CD1c-positive myeloid dendritic cell (primary cell): ENCODE results near the gene RELN.
"Not testable (repeated sequence)": the region's sequence is repeated elsewhere in the genome, so short reads cannot be mapped to it uniquely, and the experiment has no call there.

Experiments
- DNase-seq: peaks from one replicate; pipeline ENCODE4 v3.0.0-alpha.2; 2016; ENCODE audit errors: extremely low spot score

Gene RELN

DNA sequence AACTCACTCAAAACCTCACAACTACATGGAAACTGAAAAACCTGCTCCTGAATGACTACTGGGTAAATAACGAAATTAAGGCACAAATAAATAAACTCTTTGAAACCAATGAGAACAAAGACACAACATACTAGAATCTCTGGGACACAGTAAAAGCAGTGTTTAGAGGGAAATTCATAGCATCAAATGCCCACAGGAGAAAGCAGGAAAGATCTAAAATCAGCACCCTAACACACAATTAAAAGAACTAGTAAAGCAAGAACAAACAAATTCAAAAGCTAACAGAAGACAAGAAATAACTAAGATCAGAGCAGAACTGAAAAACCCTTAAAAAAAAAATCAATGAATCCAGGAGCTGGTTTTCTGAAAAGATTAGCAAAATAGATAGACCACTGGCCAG, 202.4 kb downstream of the RELN start:
- DNase-seq = not testable (repeated sequence)

DNA sequence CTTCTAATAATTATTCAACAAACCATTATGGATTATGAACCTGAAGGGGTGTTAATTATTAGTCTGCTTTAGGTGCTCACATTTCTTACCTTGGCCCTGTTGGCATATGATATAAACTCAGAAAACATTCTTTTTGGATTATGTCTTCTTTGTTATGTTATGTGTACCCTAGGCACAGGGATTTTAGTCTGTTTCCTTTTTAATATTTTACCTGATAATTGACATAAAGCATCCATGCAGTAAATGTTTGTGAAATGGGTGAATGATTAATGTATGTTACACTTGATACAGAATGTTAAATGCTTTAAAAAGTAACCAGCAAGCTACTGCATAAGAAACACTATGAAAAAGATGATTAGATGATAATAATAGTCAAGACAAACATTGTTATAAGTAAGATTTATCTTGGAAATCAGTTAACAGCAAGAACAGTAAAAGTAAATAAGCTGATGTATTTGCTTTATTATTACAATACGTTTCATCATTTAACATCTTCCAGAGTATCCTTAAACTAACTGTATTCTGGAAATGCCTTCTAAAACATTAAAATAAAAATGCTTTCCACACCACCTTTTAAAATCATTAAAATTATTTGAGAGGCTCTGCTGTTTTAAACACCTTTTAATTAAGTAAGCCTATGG, 204.7 kb downstream of the RELN start:
- no peak for DNase-seq

DNA sequence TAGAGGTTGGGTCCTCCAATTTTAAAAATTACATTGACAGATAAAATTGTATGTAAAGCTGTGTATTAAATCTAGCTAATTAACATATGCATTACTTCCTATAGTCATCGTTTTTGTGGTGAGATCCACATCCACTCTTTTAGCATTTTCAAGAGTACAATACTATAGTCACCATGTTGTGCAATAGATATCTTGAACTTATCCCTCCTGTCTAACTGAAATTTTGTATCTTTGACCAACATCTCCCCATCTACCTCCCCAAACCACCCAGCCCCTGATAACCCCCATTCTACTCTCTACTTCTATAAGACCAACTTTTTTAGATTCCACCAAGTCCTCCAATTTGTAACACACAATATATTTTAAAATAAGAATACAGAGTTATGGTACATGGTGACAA, 208.0 kb downstream of the RELN start:
- DNase-seq = no peak

DNA sequence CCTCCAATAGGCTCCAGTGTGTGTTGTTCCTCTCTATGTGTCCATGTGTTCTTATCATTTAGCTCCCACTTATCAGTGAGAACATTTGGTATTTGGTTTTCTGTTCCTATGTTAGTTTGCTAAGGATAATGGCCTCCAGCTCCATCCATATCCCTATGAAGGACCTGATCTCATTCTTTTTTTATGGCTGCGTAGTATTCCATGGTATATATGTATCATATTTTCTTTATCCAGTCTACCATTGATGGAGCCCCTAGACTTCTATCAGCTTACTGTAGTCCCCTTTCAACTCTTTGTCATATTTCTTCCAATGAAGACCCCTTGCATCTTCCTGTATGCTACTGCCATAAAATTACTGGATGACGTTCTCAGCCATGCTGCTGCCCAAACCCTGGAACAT, 208.9 kb downstream of the RELN start:
- not testable (repeated sequence) for DNase-seq

DNA sequence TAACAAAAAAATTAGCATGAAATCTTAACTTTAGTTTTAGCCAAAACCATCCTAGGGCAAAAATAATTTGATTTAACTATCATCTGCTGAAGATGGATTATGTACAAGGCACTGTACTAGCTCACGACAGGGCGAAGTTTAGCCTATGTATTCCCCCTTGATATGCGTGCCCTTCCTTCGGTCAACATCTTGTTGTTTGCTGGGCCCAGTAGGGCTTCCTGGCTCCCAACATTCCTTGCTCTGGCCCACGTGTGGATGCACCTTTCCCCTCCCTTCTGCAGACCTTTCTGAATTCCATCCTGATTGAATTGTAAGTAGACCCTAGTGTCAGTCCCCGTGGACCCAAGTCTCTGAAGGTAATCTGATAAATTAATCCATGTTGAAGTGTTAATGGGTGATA, 212.0 kb downstream of the RELN start:
- DNase-seq = no peak

DNA sequence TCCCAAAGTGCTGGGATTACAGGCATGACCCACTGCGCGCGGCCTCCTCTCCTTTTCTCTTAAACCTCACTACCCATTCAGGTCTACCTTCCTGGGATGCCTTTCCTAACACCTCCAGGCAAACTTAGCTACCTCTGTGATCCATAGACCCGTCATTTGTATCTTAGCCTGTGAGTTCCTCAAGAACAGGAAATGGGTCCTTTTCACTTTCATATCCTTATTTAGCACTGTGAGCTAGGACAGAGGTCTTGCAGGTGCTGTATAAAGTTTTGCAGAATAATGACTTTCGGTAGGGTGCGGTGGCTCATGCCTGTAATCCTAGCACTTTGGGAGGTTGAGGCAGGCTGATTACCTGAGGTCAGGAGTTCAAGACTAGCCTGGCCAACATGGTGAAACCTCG, 215.7 kb downstream of the RELN start:
- DNase-seq = no peak

DNA sequence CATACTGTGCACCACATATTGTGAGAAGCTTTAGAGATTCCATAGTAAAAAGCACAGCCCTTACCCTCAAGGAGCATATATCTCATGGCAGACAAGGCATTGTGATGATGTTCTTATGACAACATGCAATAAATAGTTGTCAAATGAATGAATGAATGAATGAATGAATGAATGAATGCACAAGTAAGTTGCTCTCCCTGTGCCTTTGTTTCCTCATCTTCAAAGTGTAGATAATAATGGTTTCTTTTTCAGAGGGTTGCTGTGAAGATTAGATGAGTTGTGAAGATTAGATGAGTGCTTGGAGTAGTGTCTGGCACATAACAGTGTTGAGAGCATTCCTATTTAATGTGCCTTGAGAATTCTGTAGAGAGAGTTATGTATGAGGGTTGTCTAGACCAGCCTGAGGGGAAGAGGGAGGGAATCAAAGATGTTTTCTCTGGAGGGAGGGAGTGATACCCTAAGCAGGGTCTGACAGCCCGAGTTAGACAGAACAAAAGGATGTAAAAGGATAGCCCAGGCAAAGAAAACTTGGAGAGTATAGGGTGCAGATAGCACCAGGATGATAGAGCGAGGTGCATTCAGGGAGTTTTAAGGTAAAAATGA, 217.2 kb downstream of the RELN start:
- no peak for DNase-seq

DNA sequence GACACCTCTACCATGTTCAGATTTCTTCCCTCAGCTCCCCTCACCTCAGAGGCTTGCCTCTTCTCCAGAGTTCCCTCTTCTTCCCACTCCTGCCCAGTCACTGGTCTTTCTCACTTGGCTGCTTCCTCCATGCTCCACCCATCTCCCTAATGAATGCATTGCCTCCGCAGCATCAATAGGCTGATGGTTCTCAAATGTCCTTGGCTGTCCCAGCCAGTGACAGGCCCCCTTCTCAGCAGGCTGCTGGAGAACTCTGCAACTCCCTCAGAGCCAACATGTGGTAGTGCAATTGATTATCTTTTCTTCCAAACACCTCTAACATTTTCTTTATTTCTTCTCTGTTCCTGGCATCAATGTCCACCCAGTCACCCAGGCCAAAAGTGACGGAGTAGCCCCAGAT, 218.2 kb downstream of the RELN start:
- DNase-seq = no peak

DNA sequence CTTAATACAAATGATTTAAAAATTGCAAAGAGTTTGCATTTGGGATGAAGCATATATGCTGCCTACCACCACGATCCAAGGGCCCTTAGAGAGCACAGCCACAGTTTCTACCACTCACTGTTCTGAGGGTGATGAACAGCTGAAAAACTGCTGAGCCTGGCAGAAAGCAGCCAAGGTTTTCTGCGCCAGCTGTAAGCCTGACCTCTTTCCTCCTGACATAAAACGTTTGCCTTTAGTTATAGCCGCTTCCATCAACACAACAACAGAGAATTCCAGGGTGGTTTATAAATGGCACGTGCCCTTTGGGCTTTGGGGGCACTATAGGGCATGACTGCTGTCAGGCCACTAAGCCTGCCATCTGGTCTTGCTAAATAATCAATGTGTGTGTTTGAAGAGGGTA, 222.8 kb downstream of the RELN start:
- DNase-seq = no peak

DNA sequence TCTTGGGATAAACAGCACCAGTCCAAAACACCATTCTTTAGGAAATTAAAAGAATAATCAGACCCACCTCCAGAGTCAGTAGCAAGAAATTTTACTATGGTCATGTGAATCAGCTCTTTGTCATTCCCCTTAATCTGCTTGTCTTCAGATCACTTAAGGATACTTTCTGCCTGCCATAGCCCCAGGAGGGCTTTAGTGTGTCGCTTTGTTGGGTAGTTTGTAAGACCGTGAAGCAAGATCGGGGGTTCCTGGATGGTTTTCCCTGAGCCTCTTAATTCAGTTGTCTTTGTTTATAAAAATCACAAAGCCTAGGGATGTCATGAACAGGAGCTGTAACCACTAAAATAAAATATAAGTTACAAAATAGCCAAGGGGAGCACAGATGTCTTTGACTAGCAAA, 223.6 kb downstream of the RELN start:
- no peak for DNase-seq

DNA sequence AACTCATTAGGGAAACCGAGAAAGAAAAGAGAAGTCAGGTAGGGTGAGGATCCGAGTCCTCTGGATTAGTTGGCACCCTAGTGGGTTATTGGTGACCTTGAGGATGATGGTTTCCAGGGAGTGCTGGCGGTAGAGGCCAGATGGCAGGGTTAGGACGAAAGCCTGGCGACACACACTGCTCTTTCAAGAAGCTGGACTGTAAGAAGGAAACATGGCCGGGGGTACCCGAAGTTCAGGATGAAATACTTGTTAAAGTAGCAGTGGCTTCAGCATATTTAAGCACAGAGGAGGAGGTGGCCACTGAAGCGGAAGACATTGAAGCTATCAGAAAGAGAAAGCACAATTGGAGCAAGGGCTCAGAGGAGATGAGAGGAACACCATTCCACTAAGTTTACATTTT, 224.6 kb downstream of the RELN start:
- no peak for DNase-seq

DNA sequence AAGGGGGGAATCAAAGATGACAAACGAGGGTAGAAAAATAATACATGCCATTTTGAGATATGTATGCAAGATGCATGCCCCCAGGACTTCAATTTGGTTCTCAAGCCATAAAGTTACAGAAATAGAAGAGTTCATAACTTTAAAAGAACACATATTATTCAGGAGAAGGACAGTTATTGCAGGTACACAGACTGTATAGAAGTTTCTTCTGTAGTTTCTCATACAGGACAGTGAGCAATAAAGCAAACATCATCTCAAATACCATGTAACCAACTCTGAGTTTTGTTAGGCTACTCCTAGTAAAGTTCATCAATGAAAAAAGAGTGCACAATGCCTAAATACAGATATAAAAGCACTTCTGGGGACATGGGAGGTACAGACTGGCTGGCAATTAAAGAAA, 226.6 kb downstream of the RELN start:
- no peak for DNase-seq

DNA sequence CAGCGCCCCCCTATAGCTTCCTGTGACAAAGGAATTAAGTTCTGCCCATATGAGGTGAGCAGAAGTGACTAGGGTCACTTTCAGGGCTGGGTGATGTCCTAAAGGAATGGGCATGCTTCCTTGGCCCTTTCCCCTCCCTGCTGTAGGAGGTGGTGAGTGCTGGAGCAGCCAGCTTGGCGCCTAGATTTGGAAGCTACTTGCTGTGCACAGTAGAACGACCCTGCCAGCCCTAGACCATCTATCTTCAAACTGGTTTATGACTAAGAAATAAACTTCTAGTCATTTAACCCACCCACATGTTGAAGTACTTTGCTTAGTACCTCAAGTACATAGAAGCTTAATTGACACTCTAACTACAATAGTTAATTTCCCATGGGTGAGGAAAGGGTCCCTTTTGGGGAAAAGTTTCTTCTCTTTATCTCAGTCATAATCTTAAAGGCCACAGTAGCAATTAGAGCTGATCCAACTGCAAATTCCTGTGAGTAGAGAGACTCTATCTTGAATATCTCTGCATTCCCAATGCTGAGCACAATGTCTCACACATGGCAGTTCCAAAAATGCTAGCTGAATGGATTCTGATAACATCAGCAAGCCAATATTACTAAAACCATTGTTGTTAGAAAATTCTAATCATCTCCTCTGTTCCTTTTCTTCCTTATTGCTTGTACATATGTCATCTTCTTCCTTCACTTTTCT, 227.2 kb downstream of the RELN start:
- DNase-seq = no peak

DNA sequence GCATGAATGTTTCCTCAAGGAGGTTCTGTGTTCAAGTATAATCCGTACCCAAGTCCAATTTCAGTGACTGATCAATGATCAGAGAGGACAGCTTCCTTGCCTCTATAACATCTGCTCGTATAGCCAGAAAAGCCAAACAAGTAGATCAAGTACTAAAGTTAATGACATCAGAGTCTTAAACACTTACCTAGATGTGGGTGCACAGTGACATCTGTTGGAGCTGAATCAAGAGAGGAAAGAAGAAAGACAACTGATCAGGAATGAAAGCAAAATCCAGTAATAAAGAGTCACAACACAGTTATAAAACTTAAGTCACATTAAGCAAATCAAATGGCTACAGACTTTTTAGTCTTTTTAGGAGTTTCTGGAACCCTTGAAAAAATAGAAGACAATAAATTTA, 236.5 kb downstream of the RELN start:
- no peak for DNase-seq

DNA sequence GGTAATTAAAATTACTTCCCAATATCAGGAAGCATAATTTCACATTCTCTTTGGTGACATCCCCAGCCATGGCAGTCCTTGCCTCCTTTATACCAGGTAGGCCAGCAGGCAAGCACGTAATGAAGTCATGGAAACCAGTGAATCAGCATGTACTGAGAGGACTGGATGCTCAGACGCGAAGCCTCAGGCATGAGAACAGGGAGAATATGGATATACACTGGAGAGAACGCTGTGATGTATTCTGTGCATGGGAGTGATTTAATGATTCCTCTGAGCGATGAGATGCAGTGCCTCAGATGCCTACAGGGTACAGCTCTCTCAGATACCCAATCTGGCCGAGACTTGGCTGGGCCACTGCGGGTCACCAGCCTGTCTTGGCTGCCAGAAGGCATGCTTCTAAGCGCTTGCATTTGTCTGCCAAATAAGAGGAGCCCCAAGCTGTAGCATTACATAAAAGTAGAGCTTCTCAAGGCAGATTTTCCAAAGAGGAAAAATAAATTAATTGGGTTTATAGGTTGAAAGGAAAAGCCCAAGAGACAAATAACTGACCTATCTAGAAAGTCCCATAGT, 238.1 kb downstream of the RELN start:
- DNase-seq = no peak

DNA sequence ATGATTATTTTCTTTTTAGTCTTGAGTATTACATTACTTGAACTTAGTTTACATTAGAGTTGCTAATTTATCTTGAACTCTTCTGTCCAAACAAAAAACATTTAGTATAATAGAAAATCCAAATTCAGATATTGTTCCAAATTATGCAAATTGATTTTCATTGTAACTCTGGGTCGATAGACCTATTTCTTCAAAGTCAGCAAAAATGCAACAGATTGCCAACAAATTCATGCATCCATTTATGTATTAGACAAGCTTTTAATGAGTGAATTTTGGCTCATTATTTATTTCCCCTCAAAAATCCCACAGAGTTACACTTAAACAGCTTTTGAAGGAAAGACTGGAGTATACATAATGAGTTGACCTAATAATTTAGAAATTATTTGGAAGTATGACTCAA, 240.8 kb downstream of the RELN start:
- DNase-seq = no peak

DNA sequence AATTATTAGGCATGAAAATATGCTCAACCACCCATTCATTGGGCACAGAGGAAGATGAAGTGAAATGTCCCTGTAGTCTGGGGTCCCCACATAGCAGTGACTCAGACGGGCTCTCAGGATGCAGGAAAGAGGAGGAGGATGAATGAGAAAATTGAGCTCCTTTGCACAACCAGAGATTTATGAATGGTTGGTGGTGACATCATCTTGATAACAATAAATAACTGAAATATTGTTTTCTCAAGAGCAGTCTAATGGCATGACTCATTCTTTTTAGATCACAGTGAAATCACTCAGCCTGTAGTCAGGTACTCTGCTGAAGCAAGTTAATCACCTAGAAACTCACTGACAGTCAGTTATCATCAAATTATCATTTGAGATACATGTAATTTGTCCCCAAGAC, 254.1 kb downstream of the RELN start:
- DNase-seq = no peak

DNA sequence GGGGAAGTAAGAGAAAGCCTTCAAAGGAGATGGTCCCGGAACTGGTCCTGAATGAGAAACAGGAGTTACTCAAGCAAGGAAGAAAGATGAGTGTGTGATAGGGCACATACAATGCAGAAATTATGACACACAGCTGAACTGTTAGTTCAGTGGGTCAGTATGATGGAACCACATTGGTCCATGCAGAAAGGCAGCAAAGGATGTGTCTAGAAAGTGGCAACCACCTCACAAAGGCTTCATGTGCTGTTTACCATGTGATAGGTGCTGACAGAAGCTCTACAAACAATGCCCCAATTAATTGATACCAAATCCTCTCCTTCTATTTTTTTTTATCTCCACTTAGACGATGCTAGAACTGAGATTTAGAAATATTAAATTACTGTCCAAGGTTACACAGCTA, 258.3 kb downstream of the RELN start:
- DNase-seq = no peak

DNA sequence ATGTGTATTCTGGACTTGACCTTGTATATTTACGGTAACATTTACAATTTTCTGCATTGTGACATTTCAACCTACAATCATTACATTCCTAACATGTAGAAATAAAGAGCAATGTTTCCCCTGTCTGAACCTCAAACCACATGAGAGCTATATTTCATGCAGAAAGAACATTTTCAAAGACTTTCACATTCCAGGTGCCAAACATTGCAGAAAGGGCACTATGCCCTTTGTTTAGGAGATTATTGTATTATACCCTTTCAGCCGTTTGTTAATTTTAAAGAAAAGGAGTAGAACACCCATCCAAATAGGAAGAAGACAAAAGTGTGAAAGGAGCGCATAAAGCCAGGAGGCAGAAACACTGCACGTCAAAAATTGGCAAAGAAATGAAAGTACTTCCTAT, 260.4 kb downstream of the RELN start:
- DNase-seq = no peak

DNA sequence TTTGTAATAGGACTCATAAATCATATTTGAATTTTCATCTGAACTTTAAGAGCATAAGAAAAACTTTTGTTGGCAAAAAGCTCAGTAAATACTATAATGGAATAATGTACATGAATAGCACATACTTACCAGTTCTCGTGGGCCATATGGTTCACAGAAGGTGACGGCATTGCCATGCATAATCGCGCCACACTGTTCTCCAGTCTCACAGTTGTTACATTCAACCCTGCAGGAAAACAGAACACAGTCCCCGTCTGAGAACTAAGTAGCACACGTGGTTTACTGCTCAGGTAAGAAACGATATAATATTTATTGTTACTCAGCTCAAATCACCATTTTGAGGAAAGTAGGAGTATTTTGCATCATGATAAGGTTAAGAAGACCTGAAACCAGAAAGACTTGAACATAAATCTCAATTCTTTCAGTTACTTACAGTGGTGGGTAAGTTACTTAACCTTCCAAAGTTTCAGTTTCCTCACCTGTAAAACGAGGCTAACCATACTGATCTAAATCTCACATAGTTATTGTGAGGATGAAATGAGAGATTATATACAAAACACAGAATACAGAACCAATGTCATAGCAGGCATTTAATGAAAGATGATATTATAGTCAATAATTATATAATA, 261.4 kb downstream of the RELN start:
- DNase-seq = no peak

DNA sequence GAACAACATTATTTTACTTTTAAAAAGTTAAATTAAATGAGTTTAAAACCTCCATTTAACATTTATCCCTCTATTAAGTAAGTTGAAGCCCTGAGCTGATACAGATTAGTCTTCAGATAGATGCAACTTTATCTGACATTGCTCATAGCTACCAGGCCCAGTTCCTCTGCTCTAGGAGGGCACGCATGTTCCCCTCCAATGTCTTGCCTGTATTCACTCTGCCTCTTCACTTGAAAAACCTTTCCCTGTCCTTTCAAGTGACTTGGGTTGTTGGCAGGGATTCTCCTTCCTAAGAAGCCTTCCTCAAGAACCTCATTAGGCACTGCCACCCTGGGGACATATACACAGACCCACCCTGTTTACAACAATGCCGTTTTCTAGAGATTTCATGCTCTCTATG, 270.4 kb downstream of the RELN start:
- no peak for DNase-seq

DNA sequence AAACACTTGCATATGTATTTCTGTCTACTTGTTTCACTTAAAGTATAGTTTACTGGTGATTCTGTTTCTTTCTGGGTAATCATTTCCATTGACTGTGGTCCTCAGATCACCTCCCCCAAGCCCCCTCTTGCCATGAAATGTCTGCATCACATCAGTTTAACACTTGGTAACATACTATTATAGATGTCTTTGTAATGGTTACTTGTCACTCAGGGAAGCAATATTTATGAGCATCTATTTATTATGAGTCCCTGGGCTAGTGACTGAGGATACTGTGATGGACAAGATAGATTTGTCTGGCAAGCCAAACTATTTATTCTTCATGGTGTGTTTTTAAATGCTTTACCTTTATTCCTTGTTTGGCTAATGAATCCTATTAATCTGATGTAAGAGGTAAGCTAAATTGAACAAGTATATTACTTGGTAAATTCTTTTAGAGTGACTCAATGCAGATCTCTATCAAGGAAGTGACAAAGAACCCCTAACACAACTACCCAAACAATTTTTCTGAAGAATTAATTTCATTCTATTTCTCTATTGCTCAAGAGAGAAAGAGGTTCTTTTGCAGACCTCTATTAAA, 270.9 kb downstream of the RELN start:
- no peak for DNase-seq
